ENCODE data around the gene PASK.

PASK gene

DNA sequence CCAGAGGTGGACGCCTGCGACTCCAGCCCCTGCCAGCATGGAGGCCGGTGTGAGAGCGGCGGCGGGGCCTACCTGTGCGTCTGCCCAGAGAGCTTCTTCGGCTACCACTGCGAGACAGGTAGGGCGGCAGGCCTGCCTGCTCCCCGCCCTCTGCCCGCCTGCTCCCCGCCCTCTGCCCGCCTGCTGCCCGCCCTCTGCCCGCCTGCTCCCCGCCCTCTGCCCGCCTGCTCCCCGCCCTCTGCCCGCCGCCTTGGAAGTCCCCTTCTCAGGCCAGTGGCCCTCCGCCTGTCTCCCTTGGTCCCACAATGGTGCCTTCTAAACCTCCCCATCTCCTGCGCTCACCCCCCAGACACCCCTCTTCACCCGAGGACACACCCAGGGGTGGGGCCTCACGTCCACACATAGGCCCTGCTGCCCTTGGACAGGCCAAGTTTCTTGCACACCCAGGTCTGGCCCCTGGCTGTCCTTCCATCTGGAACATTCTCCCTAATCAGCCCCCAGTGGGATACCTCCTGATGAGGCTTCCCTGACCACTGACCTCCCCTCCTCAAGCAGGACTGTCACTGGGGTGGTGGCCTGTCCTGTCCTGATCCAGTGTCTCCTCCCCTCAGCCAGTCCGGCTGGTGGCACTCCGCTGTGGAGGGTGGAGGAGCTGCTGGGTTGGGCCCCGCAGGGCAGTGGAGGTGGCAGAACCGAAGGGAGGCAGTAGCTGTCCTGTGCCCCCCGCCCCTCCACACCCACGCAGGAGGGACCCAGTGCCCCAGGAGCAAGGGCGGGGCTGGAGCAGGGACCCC is 85.1 kb downstream of the PASK start:
- peak; percentile 19 to 43 for DNase-seq

GRCh38 chr2:241063587-241063986 is 85.7 kb downstream of the PASK start:
- no peak for DNase-seq

GRCh38 chr2:241063093-241063551 is 86.2 kb downstream of the PASK start:
- DNase-seq = no peak

- DNase-seq = no peak
Observed at GRCh38 chr2:241062389-241063092, 86.7 kb downstream of the PASK start.

GRCh38 chr2:241061275-241061674 is 88.0 kb downstream of the PASK start:
- DNase-seq = no peak
